MG63 (cell line): Measurements from ENCODE around the gene PRKCE. TPM values are rescaled to one million over a fixed set of nuclear protein-coding genes. Genes with fewer than 3 reads are reported as not detected.
"Not testable (repeated sequence)": the region's sequence is repeated elsewhere in the genome, so short reads cannot be mapped to it uniquely, and the experiment has no call there.

ENCODE experiments used
- DNase-seq: peaks from one replicate; pipeline ENCODE4 v3.0.0-alpha.2; 2020
- H3K27me3 ChIP-seq: fragments of 250-450 bp; sonication (Bioruptor Pico); 2 replicates; pipeline ENCODE4 v1.5.1; 2020; ENCODE audit warnings: mild to moderate bottlenecking, moderate library complexity
- H3K36me3 ChIP-seq: fragments of 250-450 bp; sonication (Bioruptor Pico); 2 replicates; pipeline ENCODE4 v1.5.1; 2020; ENCODE audit warnings: mild to moderate bottlenecking, moderate library complexity
- H3K4me3 ChIP-seq: fragments of 250-450 bp; sonication (Bioruptor Pico); 2 replicates; pipeline ENCODE4 v1.5.1; 2020; ENCODE audit warnings: mild to moderate bottlenecking, moderate library complexity
- H3K9me3 ChIP-seq: fragments of 250-450 bp; sonication (Bioruptor Pico); 2 replicates; pipeline ENCODE4 v1.5.1; 2020; ENCODE audit warnings: mild to moderate bottlenecking, moderate library complexity
- total RNA-seq: library from RNA; depleted of rRNA; stranded (reverse); fragments of >200 nt; shearing (Covaris generic); gene quantifications from 2 replicates; pipeline ENCODE4 v1.2.3, GENCODE V29; 2014; ENCODE audit warnings: low replicate concordance

PRKCE gene
- total RNA-seq, 1 experiment from 2014 or later = 16.9 TPM

GRCh38 chr2:45700407-45701013, 49.0 kb downstream of the PRKCE start:
- Histone ChIP-seq H3K4me3 (no peak overlapping the region), H3K36me3 (peaks cover 2% of the 10 kb centered on the region; the same call in 1 of the 2 replicates), H3K27me3 (no peaks in the 10 kb centered on the region), H3K9me3 (no peaks in the 10 kb centered on the region)
- DNase-seq = no peak

- Histone ChIP-seq H3K4me3 (no peak overlapping the region), H3K27me3 (no peaks in the 10 kb centered on the region), H3K9me3 (no peaks in the 10 kb centered on the region), H3K36me3 (peaks cover 15% of the 10 kb centered on the region)
- DNase-seq = no peak
Observed at GRCh38 chr2:45705233-45705632, 53.8 kb downstream of the PRKCE start.

GRCh38 chr2:45706033-45706432, 54.6 kb downstream of the PRKCE start:
- no peaks in the 10 kb centered on the region for H3K9me3 ChIP-seq
- no peak overlapping the region for H3K4me3 ChIP-seq
- DNase-seq = no peak
- H3K27me3 ChIP-seq = no peaks in the 10 kb centered on the region
- H3K36me3 ChIP-seq = peaks cover 15% of the 10 kb centered on the region

- H3K4me3 ChIP-seq = no peak overlapping the region
- no peaks in the 10 kb centered on the region for H3K9me3 ChIP-seq
- H3K27me3 ChIP-seq = no peaks in the 10 kb centered on the region
- peaks cover 15% of the 10 kb centered on the region for H3K36me3 ChIP-seq
- DNase-seq = no peak
Observed at GRCh38 chr2:45707006-45707405, 55.5 kb downstream of the PRKCE start.

- Histone ChIP-seq H3K27me3 (no peaks in the 10 kb centered on the region), H3K4me3 (no peak overlapping the region), H3K9me3 (no peaks in the 10 kb centered on the region), H3K36me3 (peaks cover 15% of the 10 kb centered on the region)
- no peak for DNase-seq
Observed at GRCh38 chr2:45707661-45708060, 56.2 kb downstream of the PRKCE start.

- no peak for DNase-seq
- Histone ChIP-seq H3K36me3 (peaks cover 15% of the 10 kb centered on the region), H3K9me3 (no peaks in the 10 kb centered on the region), H3K27me3 (no peaks in the 10 kb centered on the region), H3K4me3 (no peak overlapping the region)
Observed at GRCh38 chr2:45708501-45708900, 57.0 kb downstream of the PRKCE start.

GRCh38 chr2:45709137-45709536, 57.7 kb downstream of the PRKCE start:
- peak; percentile 21 for DNase-seq
- no peak overlapping the region for H3K4me3 ChIP-seq

GRCh38 chr2:45710468-45710867, 59.0 kb downstream of the PRKCE start:
- DNase-seq = no peak
- Histone ChIP-seq H3K9me3 (no peaks in the 10 kb centered on the region), H3K4me3 (no peak overlapping the region), H3K36me3 (peaks cover 15% of the 10 kb centered on the region), H3K27me3 (no peaks in the 10 kb centered on the region)

More at GRCh38 chr2:45709137-45709536, 57.7 kb downstream of the PRKCE start:
- Histone ChIP-seq H3K36me3 (peaks cover 15% of the 10 kb centered on the region), H3K27me3 (no peaks in the 10 kb centered on the region), H3K9me3 (no peaks in the 10 kb centered on the region)

- DNase-seq = no peak
- Histone ChIP-seq H3K27me3 (no peaks in the 10 kb centered on the region), H3K4me3 (no peak overlapping the region)
Observed at GRCh38 chr2:45711224-45711623, 59.7 kb downstream of the PRKCE start.

GRCh38 chr2:45712570-45712969, 61.1 kb downstream of the PRKCE start:
- Histone ChIP-seq H3K27me3 (no peaks in the 10 kb centered on the region), H3K9me3 (no peaks in the 10 kb centered on the region), H3K36me3 (peaks cover 9% of the 10 kb centered on the region), H3K4me3 (no peak overlapping the region)
- no peak for DNase-seq

More at GRCh38 chr2:45711224-45711623, 59.7 kb downstream of the PRKCE start:
- Histone ChIP-seq H3K9me3 (no peaks in the 10 kb centered on the region), H3K36me3 (peaks cover 15% of the 10 kb centered on the region)

GRCh38 chr2:45713136-45713535, 61.7 kb downstream of the PRKCE start:
- H3K9me3 ChIP-seq = no peaks in the 10 kb centered on the region
- DNase-seq = no peak
- no peaks in the 10 kb centered on the region for H3K27me3 ChIP-seq
- H3K4me3 ChIP-seq = no peak overlapping the region
- H3K36me3 ChIP-seq = peaks cover 6% of the 10 kb centered on the region

- Histone ChIP-seq H3K4me3 (no peak overlapping the region), H3K9me3 (no peaks in the 10 kb centered on the region), H3K36me3 (peaks cover 4% of the 10 kb centered on the region; the same call in 1 of the 2 replicates), H3K27me3 (no peaks in the 10 kb centered on the region)
- DNase-seq = no peak
Observed at GRCh38 chr2:45713591-45713990, 62.1 kb downstream of the PRKCE start.

GRCh38 chr2:45714679-45715078, 63.2 kb downstream of the PRKCE start:
- Histone ChIP-seq H3K27me3 (no peaks in the 10 kb centered on the region), H3K4me3 (no peak overlapping the region), H3K9me3 (no peaks in the 10 kb centered on the region), H3K36me3 (no peaks in the 10 kb centered on the region)
- DNase-seq = no peak

GRCh38 chr2:45715601-45716379, 64.3 kb downstream of the PRKCE start:
- H3K27me3 ChIP-seq = no peaks in the 10 kb centered on the region

GRCh38 chr2:45716432-45716831, 65.0 kb downstream of the PRKCE start:
- not testable (repeated sequence) for H3K36me3 ChIP-seq, H3K4me3 ChIP-seq, H3K9me3 ChIP-seq, DNase-seq, H3K27me3 ChIP-seq

More at GRCh38 chr2:45715601-45716379, 64.3 kb downstream of the PRKCE start:
- Histone ChIP-seq H3K36me3 (no peaks in the 10 kb centered on the region), H3K9me3 (no peaks in the 10 kb centered on the region), H3K4me3 (no peak overlapping the region)
- no peak for DNase-seq

- Histone ChIP-seq H3K36me3 (no peaks in the 10 kb centered on the region), H3K27me3 (no peaks in the 10 kb centered on the region), H3K4me3 (no peak overlapping the region), H3K9me3 (no peaks in the 10 kb centered on the region)
- no peak for DNase-seq
Observed at GRCh38 chr2:45716915-45717314, 65.4 kb downstream of the PRKCE start.

GRCh38 chr2:45720210-45720609, 68.7 kb downstream of the PRKCE start:
- no peak for DNase-seq
- Histone ChIP-seq H3K36me3 (no peaks in the 10 kb centered on the region), H3K4me3 (no peak overlapping the region), H3K27me3 (no peaks in the 10 kb centered on the region), H3K9me3 (no peaks in the 10 kb centered on the region)

GRCh38 chr2:45721150-45721549, 69.7 kb downstream of the PRKCE start:
- Histone ChIP-seq H3K9me3 (no peaks in the 10 kb centered on the region), H3K36me3 (no peaks in the 10 kb centered on the region), H3K27me3 (no peaks in the 10 kb centered on the region), H3K4me3 (no peak overlapping the region)
- DNase-seq = no peak
